ENCODE results near the gene HIF1A.
A peak's percentile ranks its signal among the peaks of the same experiment; 100 is the strongest.
"Not testable (repeated sequence)": the region's sequence is repeated elsewhere in the genome, so short reads cannot be mapped to it uniquely, and the experiment has no call there.

The HIF1A gene

GRCh38 chr14:61742371-61742770 lies 47.1 kb downstream of the HIF1A start:
- Histone ChIP-seq H3K9me3 (ENCODE audit: control insufficient read depth, low read length) (no peaks in the 10 kb centered on the region), H3K9ac (ENCODE audit: low read length) (no peak overlapping the region), H3K36me3 (ENCODE audit: control insufficient read depth, insufficient read depth, low read length) (peaks cover 3% of the 10 kb centered on the region), H3K4me1 (ENCODE audit: control insufficient read depth, insufficient read depth, low read length) (no peaks in the 10 kb centered on the region), H3K4me3 (ENCODE audit: low read length) (no peak overlapping the region), H3K27me3 (ENCODE audit: control insufficient read depth, insufficient read depth, low read length) (no peaks in the 10 kb centered on the region)

- H3K4me3 ChIP-seq (ENCODE audit: low read length), result no peak overlapping the region
- no peaks in the 10 kb centered on the region for H3K27me3 ChIP-seq (ENCODE audit: control insufficient read depth, insufficient read depth, low read length)
- no peaks in the 10 kb centered on the region for H3K4me1 ChIP-seq (ENCODE audit: control insufficient read depth, insufficient read depth, low read length)
- H3K36me3 ChIP-seq (ENCODE audit: control insufficient read depth, insufficient read depth, low read length), result peaks cover 3% of the 10 kb centered on the region
- H3K9me3 ChIP-seq (ENCODE audit: control insufficient read depth, low read length), result no peaks in the 10 kb centered on the region
- H3K9ac ChIP-seq (ENCODE audit: low read length), result no peak overlapping the region
Measured at GRCh38 chr14:61744238-61744637, 48.9 kb downstream of the HIF1A start.

GRCh38 chr14:61746346-61746745 lies 51.0 kb downstream of the HIF1A start:
- H3K9ac ChIP-seq (ENCODE audit: low read length); H3K27me3 ChIP-seq (ENCODE audit: control insufficient read depth, insufficient read depth, low read length); H3K36me3 ChIP-seq (ENCODE audit: control insufficient read depth, insufficient read depth, low read length); H3K9me3 ChIP-seq (ENCODE audit: control insufficient read depth, low read length); H3K4me1 ChIP-seq (ENCODE audit: control insufficient read depth, insufficient read depth, low read length); H3K4me3 ChIP-seq (ENCODE audit: low read length): not testable (repeated sequence)

- Histone ChIP-seq H3K36me3 (ENCODE audit: control insufficient read depth, insufficient read depth, low read length) (no peaks in the 10 kb centered on the region), H3K9ac (ENCODE audit: low read length) (no peak overlapping the region), H3K9me3 (ENCODE audit: control insufficient read depth, low read length) (no peaks in the 10 kb centered on the region), H3K4me3 (ENCODE audit: low read length) (no peak overlapping the region), H3K27me3 (ENCODE audit: control insufficient read depth, insufficient read depth, low read length) (no peaks in the 10 kb centered on the region), H3K4me1 (ENCODE audit: control insufficient read depth, insufficient read depth, low read length) (no peaks in the 10 kb centered on the region)
Measured at GRCh38 chr14:61746881-61747280, 51.6 kb downstream of the HIF1A start.

- Histone ChIP-seq H3K4me3 (ENCODE audit: low read length) (no peak overlapping the region), H3K36me3 (ENCODE audit: control insufficient read depth, insufficient read depth, low read length) (no peaks in the 10 kb centered on the region), H3K9ac (ENCODE audit: low read length) (no peak overlapping the region), H3K27me3 (ENCODE audit: control insufficient read depth, insufficient read depth, low read length) (no peaks in the 10 kb centered on the region), H3K4me1 (ENCODE audit: control insufficient read depth, insufficient read depth, low read length) (no peaks in the 10 kb centered on the region), H3K9me3 (ENCODE audit: control insufficient read depth, low read length) (no peaks in the 10 kb centered on the region)
Measured at GRCh38 chr14:61747342-61747741, 52.0 kb downstream of the HIF1A start.

GRCh38 chr14:61749264-61749663 lies 54.0 kb downstream of the HIF1A start:
- H3K9me3 ChIP-seq (ENCODE audit: control insufficient read depth, low read length), result no peaks in the 10 kb centered on the region
- H3K9ac ChIP-seq (ENCODE audit: low read length), result no peak overlapping the region
- H3K4me1 ChIP-seq (ENCODE audit: control insufficient read depth, insufficient read depth, low read length), result no peaks in the 10 kb centered on the region
- H3K4me3 ChIP-seq (ENCODE audit: low read length), result no peak overlapping the region
- H3K27me3 ChIP-seq (ENCODE audit: control insufficient read depth, insufficient read depth, low read length), result no peaks in the 10 kb centered on the region
- H3K36me3 ChIP-seq (ENCODE audit: control insufficient read depth, insufficient read depth, low read length), result no peaks in the 10 kb centered on the region

GRCh38 chr14:61749867-61750266 lies 54.6 kb downstream of the HIF1A start:
- H3K9ac ChIP-seq (ENCODE audit: low read length), result no peak overlapping the region
- H3K27me3 ChIP-seq (ENCODE audit: control insufficient read depth, insufficient read depth, low read length), result no peaks in the 10 kb centered on the region
- no peaks in the 10 kb centered on the region for H3K36me3 ChIP-seq (ENCODE audit: control insufficient read depth, insufficient read depth, low read length)
- H3K9me3 ChIP-seq (ENCODE audit: control insufficient read depth, low read length), result no peaks in the 10 kb centered on the region
- no peaks in the 10 kb centered on the region for H3K4me1 ChIP-seq (ENCODE audit: control insufficient read depth, insufficient read depth, low read length)
- no peak overlapping the region for H3K4me3 ChIP-seq (ENCODE audit: low read length)

- Histone ChIP-seq H3K4me3 (ENCODE audit: low read length) (peak overlapping the region; percentile 44), H3K9me3 (ENCODE audit: control insufficient read depth, low read length) (no peaks in the 10 kb centered on the region), H3K9ac (ENCODE audit: low read length) (peak overlapping the region; percentile 71), H3K4me1 (ENCODE audit: control insufficient read depth, insufficient read depth, low read length) (no peaks in the 10 kb centered on the region), H3K36me3 (ENCODE audit: control insufficient read depth, insufficient read depth, low read length) (no peaks in the 10 kb centered on the region), H3K27me3 (ENCODE audit: control insufficient read depth, insufficient read depth, low read length) (no peaks in the 10 kb centered on the region)
Measured at GRCh38 chr14:61750708-61751474, 55.6 kb downstream of the HIF1A start.

GRCh38 chr14:61751475-61751989 lies 56.2 kb downstream of the HIF1A start:
- Histone ChIP-seq H3K27me3 (ENCODE audit: control insufficient read depth, insufficient read depth, low read length) (no peaks in the 10 kb centered on the region), H3K9me3 (ENCODE audit: control insufficient read depth, low read length) (no peaks in the 10 kb centered on the region), H3K4me3 (ENCODE audit: low read length) (peak overlapping the region; percentile 44), H3K4me1 (ENCODE audit: control insufficient read depth, insufficient read depth, low read length) (no peaks in the 10 kb centered on the region), H3K36me3 (ENCODE audit: control insufficient read depth, insufficient read depth, low read length) (no peaks in the 10 kb centered on the region), H3K9ac (ENCODE audit: low read length) (peak overlapping the region; percentile 71)

- Histone ChIP-seq H3K4me1 (ENCODE audit: control insufficient read depth, insufficient read depth, low read length) (no peaks in the 10 kb centered on the region), H3K36me3 (ENCODE audit: control insufficient read depth, insufficient read depth, low read length) (no peaks in the 10 kb centered on the region), H3K9me3 (ENCODE audit: control insufficient read depth, low read length) (no peaks in the 10 kb centered on the region), H3K4me3 (ENCODE audit: low read length) (no peak overlapping the region), H3K27me3 (ENCODE audit: control insufficient read depth, insufficient read depth, low read length) (no peaks in the 10 kb centered on the region), H3K9ac (ENCODE audit: low read length) (no peak overlapping the region)
Measured at GRCh38 chr14:61752626-61753025, 57.3 kb downstream of the HIF1A start.

GRCh38 chr14:61753631-61754030 lies 58.3 kb downstream of the HIF1A start:
- no peak overlapping the region for H3K4me3 ChIP-seq (ENCODE audit: low read length)
- H3K9ac ChIP-seq (ENCODE audit: low read length), result no peak overlapping the region

GRCh38 chr14:61754627-61755381 lies 59.5 kb downstream of the HIF1A start:
- H3K4me3 ChIP-seq (ENCODE audit: low read length), result no peak overlapping the region
- H3K9ac ChIP-seq (ENCODE audit: low read length), result no peak overlapping the region
- H3K9me3 ChIP-seq (ENCODE audit: control insufficient read depth, low read length), result no peaks in the 10 kb centered on the region
- H3K27me3 ChIP-seq (ENCODE audit: control insufficient read depth, insufficient read depth, low read length), result no peaks in the 10 kb centered on the region
- no peaks in the 10 kb centered on the region for H3K36me3 ChIP-seq (ENCODE audit: control insufficient read depth, insufficient read depth, low read length)
- no peaks in the 10 kb centered on the region for H3K4me1 ChIP-seq (ENCODE audit: control insufficient read depth, insufficient read depth, low read length)

More at GRCh38 chr14:61753631-61754030, 58.3 kb downstream of the HIF1A start:
- no peaks in the 10 kb centered on the region for H3K27me3 ChIP-seq (ENCODE audit: control insufficient read depth, insufficient read depth, low read length)
- H3K9me3 ChIP-seq (ENCODE audit: control insufficient read depth, low read length), result no peaks in the 10 kb centered on the region
- no peaks in the 10 kb centered on the region for H3K36me3 ChIP-seq (ENCODE audit: control insufficient read depth, insufficient read depth, low read length)
- no peaks in the 10 kb centered on the region for H3K4me1 ChIP-seq (ENCODE audit: control insufficient read depth, insufficient read depth, low read length)

Data from mucosa of stomach (tissue), 1 donor.